ENCODE data around the gene MAGEA8.
"Not testable (repeated sequence)": the region's sequence is repeated elsewhere in the genome, so short reads cannot be mapped to it uniquely, and the experiment has no call there.

MAGEA8 gene
- total RNA-seq: 0 reads per million in 2 donors

- no peak for DNase-seq
These were observed at the start of gene MAGEA8 for GRCh38 chrX:149881081-149881711. Gene MAGEA8 (plus strand): TSS chrX:149881183. CDS start chrX:149884273, 3,090 bp downstream.

DNA sequence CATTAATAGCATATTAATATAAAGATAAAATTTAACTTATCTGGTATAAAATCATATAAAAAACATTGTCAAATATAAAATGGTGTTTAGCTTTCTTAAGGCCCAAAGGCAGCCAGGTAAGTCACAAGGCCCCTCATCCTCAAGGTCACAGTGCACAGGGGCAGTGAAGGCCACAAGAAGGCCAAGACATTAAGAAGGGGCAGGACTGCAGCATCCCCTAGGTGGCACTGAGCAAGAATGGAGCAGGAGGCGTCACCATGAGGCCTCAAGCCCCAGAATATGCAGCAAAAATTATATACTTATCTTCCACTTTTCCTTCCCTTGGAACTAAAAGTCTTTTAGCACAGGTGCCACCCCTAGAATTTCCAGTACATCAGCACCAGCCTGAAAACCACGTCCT is 49.5 kb upstream of the MAGEA8 start:
- DNase-seq: no peak

GRCh38 chrX:149836728-149837127 is 44.3 kb upstream of the MAGEA8 start:
- not testable (repeated sequence) for DNase-seq

- DNase-seq: no peak
These were observed 43.8 kb upstream of the MAGEA8 start for GRCh38 chrX:149837167-149837566.

DNA sequence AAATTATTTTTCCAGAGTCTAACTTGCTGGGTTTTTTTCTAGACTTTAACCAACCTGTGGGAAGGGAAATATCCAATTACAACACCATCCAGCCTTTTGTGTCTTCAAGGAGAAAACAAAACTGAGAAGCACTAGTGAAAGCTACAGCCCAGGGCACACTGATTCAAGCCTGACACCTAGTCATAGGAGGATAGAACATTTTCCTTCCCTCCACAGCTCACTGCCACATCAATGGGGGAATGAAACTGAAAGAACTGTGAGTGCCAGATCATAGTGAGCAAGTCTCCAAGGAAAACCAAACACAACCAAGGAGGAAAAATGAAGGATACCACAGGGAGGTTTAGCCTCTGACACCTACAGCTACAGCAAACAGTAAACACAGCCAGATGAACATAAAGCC is 43.3 kb upstream of the MAGEA8 start:
- DNase-seq: no peak

- no peak for DNase-seq
These were observed 39.1 kb upstream of the MAGEA8 start for GRCh38 chrX:149841929-149842328.

- DNase-seq: no peak
These were observed 35.6 kb upstream of the MAGEA8 start for GRCh38 chrX:149845385-149845784.

- no peak for DNase-seq
These were observed 34.2 kb upstream of the MAGEA8 start for GRCh38 chrX:149846789-149847188.

DNA sequence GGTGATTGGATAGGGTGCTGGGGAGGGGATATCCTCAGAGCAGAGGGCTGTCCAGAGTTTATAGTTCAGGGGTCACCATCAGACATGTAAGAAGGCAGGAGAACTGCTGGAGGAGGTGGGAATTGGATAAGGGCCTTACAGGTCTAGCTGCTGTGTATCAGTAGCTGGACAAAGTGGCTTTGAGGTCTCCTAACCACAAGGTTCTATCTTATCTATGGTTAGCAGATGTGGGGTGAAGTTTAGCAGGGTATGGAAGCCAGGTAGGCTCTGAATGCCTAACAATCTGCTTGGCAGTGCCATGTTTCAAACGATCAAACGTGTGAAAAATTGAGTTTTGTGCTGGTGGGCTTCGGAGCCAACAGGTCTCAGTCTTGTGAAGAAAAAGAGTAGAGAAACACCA is 32.1 kb upstream of the MAGEA8 start:
- DNase-seq: no peak

- no peak for DNase-seq
These were observed 31.2 kb upstream of the MAGEA8 start for GRCh38 chrX:149849787-149850186.

DNA sequence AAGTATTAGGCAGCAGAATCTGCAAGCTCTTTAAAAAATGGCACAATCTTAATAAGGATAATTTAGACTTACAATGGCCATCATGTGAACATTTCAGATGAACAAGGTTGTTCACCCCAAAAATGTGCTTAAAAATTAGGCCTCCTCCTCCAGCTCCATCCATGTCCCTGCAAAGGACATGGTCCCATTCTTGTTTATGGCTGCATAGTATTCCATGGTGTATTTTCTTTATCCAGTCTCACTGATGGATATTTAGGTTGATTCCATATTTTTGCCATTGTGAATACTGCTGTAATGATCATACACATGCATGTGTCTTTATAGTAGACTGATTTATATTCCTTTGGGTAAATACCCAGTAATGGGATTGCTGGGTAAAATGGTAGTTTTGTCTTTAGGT is 29.1 kb upstream of the MAGEA8 start:
- no peak for DNase-seq

DNA sequence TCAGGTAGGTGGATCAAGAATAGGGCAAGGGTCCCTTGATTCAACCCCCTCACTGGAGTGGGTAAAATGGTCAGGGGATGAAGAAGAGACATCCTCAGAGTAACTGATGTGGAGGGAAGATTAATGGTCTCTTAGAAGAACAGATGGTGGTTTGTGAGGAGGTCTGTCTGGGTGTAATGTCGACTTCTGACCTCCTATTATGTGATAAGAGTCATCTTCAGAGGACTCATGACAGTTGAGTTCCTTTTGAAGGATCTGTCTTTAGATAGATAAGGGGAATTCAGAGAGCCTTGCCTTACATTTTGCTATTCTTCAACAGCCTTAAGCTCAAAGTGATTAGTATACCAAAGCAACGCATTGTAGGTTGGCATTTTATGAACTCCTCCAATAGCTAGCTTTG is 27.1 kb upstream of the MAGEA8 start:
- no peak for DNase-seq

GRCh38 chrX:149858592-149858991 is 22.4 kb upstream of the MAGEA8 start:
- DNase-seq: no peak

GRCh38 chrX:149860445-149860844 is 20.5 kb upstream of the MAGEA8 start:
- no peak for DNase-seq

GRCh38 chrX:149865390-149865789 is 15.6 kb upstream of the MAGEA8 start:
- no peak for DNase-seq

DNA sequence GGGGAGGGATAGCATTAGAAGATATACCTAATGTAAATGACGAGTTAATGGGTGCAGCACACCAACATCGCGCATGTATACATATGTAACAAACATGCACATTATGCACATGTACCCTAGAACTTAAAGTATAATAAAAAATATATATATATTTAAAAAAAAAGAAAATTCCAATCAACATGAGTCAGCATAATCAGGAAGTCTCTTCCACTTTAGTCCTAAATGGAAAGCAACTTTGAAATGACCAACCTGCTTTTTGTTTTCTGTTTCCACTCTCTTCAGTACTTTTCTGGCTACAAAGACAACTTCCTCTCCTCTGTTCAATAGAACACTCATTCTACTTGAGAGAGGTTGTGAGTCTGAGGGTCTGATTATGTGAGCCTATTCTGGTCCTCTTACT is 13.5 kb upstream of the MAGEA8 start:
- DNase-seq: no peak

GRCh38 chrX:149870840-149871239 is 10.1 kb upstream of the MAGEA8 start:
- no peak for DNase-seq

GRCh38 chrX:149871433-149871832 is 9.6 kb upstream of the MAGEA8 start:
- DNase-seq: no peak

DNA sequence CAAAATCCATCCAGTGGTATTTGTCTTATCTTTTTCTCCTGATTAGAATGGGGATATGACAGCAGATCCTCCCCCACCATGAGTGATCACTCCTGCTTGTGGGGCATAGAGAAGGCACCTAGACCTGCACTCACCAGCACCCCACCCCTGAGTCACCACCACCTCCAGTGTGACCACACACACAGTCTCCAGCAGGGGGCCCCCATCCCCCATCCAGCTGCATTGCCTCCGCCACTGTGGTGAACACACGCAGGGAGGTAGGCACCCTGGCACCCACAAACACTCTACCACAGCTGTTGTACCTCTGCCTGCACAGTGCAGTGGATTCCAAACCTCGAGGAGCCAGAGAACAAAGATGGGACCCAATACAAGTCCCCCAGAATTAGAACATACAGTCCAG is 9.0 kb upstream of the MAGEA8 start:
- DNase-seq: peak; percentile 22

DNA sequence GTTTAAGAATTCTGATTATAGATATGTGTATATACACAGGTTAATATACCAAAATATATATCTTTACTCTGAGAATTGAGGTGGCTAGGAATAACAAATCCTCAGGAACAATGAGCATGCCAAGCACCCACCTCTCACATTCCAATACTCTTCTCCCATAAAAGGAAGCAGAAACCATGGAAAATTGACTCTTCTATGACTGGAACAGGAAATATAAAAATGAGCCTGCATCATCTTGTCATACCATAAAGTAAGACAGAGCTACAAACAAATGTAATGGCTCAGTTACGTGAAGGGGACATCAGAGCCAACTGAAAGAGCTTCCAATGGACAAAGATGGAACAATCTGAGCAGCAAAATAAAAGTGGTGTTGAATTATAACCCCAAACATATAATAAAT is 3.8 kb upstream of the MAGEA8 start:
- no peak for DNase-seq

DNA sequence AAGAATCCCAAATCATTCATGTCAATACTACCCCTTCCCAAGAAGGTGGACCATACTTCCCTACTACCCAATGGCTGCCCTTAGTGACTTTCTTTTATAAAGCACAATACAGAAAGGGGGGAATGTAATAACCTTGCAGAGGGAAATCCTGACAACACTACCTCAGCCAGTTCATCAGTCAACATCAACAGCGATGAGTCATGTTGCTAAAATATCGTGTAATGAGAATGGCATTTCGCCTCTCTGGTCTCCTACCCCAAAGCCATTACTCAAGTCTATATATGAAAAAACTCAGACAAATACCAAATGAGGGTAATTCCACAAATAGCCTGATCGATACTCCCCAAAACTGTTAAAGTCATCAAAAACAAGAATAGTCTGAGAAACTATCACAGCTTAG is 3.3 kb upstream of the MAGEA8 start:
- no peak for DNase-seq

DNA sequence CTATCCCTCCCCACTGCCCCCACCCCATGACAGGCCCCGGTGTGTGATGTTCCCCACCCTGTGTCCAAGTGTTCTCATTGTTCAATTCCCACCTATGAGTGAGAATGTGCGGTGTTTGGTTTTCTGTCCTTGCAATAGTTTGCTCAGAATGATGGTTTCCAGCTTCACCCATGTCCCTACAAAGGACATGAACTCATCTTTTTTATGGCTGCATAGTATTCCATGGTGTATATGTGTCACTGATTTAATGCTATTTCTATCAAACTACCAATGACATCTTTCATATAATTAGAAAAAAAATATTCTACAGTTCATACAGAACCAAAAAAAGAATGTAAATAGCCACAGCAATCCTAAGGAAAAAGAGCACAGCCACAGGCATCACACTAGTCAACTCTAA is 9.8 kb downstream of the MAGEA8 start:
- not testable (repeated sequence) for DNase-seq

DNA sequence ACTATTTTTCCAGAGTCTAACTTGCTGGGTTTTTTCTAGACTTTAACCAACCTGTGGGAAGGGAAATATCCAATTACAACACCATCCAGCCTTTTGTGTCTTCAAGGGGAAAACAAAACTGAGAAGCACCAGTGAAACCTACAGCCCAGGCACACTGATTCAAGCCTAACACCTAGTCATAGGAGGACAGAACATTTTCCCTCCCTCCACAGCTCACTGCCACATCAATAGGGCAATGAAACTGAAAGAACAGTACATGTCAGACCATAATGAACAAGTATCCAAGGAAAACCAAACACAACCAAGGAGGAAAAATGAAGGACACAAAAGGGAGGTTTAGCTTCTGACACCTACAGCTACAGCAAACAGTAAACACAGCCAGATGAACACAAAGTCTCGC is 17.6 kb downstream of the MAGEA8 start:
- no peak for DNase-seq

- no peak for DNase-seq
These were observed 23.1 kb downstream of the MAGEA8 start for GRCh38 chrX:149903889-149904748.
